Fibroblast of gingiva (primary cell): Measurements from ENCODE around the gene TEKT3.
A peak's percentile ranks its signal among the peaks of the same experiment; 100 is the strongest.

Experiments
- DNase-seq: peaks from one replicate; pipeline ENCODE4 v3.0.0-alpha.2; 2011; ENCODE audit warnings: low read depth

The TEKT3 gene

GRCh38 chr17:15265131-15265530 is 76.3 kb downstream of the TEKT3 start, which contains the start of gene PMP22:
PMP22 (minus strand) TSS chr17:15265326; CDS start chr17:15260727, 4,599 bp downstream.
- peak; percentile 62 for DNase-seq

GRCh38 chr17:15264542-15264941 is 76.9 kb downstream of the TEKT3 start:
- no peak for DNase-seq

- no peak for DNase-seq
These were observed 77.7 kb downstream of the TEKT3 start for GRCh38 chr17:15263680-15264079.

GRCh38 chr17:15263206-15263579 is 78.2 kb downstream of the TEKT3 start:
- DNase-seq, result peak; percentile 96

GRCh38 chr17:15262291-15263205 is 78.8 kb downstream of the TEKT3 start:
- DNase-seq, result peak; percentile 97

- DNase-seq, result peak; percentile 28
These were observed 79.6 kb downstream of the TEKT3 start for GRCh38 chr17:15261802-15262290.

- DNase-seq, result peak; percentile 53
These were observed 80.1 kb downstream of the TEKT3 start for GRCh38 chr17:15261258-15261801.

GRCh38 chr17:15260376-15261257 is 80.8 kb downstream of the TEKT3 start:
- peak; percentile 82 for DNase-seq

GRCh38 chr17:15257796-15258512 is 83.4 kb downstream of the TEKT3 start:
- no peak for DNase-seq

GRCh38 chr17:15257258-15257788 is 84.1 kb downstream of the TEKT3 start:
- peak; percentile 89 for DNase-seq

GRCh38 chr17:15256689-15257088 is 84.7 kb downstream of the TEKT3 start:
- DNase-seq, result no peak

- DNase-seq, result no peak
These were observed 85.5 kb downstream of the TEKT3 start for GRCh38 chr17:15255713-15256454.
